ENCODE results near the gene SNX5. TPM values are rescaled to one million over a fixed set of nuclear protein-coding genes. Genes with fewer than 3 reads are reported as not detected.

The SNX5 gene
- total and polyA plus RNA-seq, 10 of the 15 experiments (the other 5 are each of a cell fraction or from before 2014, with no cell fraction given), result 92.9 to 316 (median 245) TPM

DNA sequence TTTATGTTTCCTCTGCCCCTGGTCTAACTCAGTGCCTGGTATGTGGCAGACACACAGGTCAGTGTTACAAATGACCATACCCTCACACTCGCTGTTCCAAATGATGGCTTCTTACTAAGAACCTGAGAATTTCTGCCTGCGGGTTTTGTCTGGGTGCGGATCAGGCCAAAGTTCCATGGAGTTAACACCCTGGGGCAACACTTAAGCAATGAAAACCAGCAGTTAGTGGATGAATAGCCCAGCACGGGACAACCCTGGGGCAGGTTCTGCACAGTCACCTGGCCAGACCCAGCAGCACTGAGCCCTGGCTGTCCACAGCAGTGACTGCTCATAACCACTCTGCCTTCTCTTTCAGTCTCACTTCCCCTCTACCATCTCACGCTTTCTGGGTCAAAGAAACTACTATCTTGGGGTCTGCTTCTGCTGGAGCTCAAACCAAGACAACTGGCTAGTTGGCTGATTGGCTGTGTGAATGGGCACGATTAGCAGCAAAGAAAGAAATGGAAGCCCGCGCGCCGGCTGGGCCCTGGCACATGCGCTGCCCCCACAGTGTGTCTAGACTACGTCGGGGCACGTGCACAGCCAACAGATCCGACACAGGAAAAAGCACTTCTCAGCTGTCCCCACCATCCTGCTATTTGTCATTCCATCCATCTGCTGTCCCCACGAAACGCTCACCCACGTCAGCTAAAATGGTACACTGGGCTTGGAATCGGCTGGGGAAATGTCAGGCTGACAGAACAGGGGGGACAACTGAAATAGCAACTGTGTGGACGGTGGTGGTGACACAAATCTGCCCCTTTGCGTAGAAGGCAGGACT, 36.8 kb upstream of the SNX5 start (continued):
- TF ChIP-seq, protein P1, sequence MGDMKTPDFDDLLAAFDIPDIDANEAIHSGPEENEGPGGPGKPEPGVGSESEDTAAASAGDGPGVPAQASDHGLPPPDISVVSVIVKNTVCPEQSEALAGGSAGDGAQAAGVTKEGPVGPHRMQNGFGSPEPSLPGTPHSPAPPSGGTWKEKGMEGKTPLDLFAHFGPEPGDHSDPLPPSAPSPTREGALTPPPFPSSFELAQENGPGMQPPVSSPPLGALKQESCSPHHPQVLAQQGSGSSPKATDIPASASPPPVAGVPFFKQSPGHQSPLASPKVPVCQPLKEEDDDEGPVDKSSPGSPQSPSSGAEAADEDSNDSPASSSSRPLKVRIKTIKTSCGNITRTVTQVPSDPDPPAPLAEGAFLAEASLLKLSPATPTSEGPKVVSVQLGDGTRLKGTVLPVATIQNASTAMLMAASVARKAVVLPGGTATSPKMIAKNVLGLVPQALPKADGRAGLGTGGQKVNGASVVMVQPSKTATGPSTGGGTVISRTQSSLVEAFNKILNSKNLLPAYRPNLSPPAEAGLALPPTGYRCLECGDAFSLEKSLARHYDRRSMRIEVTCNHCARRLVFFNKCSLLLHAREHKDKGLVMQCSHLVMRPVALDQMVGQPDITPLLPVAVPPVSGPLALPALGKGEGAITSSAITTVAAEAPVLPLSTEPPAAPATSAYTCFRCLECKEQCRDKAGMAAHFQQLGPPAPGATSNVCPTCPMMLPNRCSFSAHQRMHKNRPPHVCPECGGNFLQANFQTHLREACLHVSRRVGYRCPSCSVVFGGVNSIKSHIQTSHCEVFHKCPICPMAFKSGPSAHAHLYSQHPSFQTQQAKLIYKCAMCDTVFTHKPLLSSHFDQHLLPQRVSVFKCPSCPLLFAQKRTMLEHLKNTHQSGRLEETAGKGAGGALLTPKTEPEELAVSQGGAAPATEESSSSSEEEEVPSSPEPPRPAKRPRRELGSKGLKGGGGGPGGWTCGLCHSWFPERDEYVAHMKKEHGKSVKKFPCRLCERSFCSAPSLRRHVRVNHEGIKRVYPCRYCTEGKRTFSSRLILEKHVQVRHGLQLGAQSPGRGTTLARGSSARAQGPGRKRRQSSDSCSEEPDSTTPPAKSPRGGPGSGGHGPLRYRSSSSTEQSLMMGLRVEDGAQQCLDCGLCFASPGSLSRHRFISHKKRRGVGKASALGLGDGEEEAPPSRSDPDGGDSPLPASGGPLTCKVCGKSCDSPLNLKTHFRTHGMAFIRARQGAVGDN (IDR thresholded peaks at IDR 0.05), result peak; percentile 53; the same call in 1 of the 2 replicates
- TF ChIP-seq RB1 (IDR thresholded peaks at IDR 0.05; ENCODE audit: borderline replicate concordance), result no peak
- TF ChIP-seq, protein P2, sequence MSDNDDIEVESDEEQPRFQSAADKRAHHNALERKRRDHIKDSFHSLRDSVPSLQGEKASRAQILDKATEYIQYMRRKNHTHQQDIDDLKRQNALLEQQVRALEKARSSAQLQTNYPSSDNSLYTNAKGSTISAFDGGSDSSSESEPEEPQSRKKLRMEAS (IDR thresholded peaks at IDR 0.05; ENCODE audit: low read depth, low read length), result peak; percentile 36; the same call in 1 of the 2 replicates
- TF ChIP-seq POLR2A (IDR thresholded peaks at IDR 0.05; ENCODE audit: low read depth, low read length), result peak; percentile 60
- TF ChIP-seq, protein P3, sequence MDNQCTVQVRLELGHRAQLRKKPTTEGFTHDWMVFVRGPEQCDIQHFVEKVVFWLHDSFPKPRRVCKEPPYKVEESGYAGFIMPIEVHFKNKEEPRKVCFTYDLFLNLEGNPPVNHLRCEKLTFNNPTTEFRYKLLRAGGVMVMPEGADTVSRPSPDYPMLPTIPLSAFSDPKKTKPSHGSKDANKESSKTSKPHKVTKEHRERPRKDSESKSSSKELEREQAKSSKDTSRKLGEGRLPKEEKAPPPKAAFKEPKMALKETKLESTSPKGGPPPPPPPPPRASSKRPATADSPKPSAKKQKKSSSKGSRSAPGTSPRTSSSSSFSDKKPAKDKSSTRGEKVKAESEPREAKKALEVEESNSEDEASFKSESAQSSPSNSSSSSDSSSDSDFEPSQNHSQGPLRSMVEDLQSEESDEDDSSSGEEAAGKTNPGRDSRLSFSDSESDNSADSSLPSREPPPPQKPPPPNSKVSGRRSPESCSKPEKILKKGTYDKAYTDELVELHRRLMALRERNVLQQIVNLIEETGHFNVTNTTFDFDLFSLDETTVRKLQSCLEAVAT (IDR thresholded peaks at IDR 0.05), result 0 out of 2 replicates have a peak, but pooled peaks have one; percentile 44
- peak; percentile 78 to 88 for TF ChIP-seq EP300 (IDR thresholded peaks at IDR 0.05; ENCODE audit: borderline replicate concordance in 1 of 2, control insufficient read depth in 1 of 2, low read depth in 2 of 2, low read length in 2 of 2)
- TF ChIP-seq ZNF24 (IDR thresholded peaks at IDR 0.05), result no peak
- TF ChIP-seq IKZF1 (conservative IDR thresholded peaks at IDR 0.05), result peak; percentile 77
- peak; percentile 43; the same call in 1 of the 2 replicates for TF ChIP-seq FOXK2 (IDR thresholded peaks at IDR 0.05)
- TF ChIP-seq MEF2A (IDR thresholded peaks at IDR 0.05; ENCODE audit: insufficient read depth, low read depth, low read length), result 0 out of 2 replicates have a peak, but pooled peaks have one; percentile 50
- peak; percentile 49; the same call in 1 of the 2 replicates for TF ChIP-seq RAD51 (IDR thresholded peaks at IDR 0.05)
- TF ChIP-seq IRF4 (IDR thresholded peaks at IDR 0.05; ENCODE audit: low read depth, low read length), result peak; percentile 93
- peak; percentile 70 for TF ChIP-seq MTA2 (IDR thresholded peaks at IDR 0.05; ENCODE audit: low read depth)
- TF ChIP-seq TCF3 (IDR thresholded peaks at IDR 0.05; ENCODE audit: borderline replicate concordance, insufficient read depth, low read depth, low read length), result peak; percentile 88
- no peak for TF ChIP-seq SIX5 (IDR thresholded peaks at IDR 0.05; ENCODE audit: low read depth, low read length, severe bottlenecking)
- TF ChIP-seq, protein P4, sequence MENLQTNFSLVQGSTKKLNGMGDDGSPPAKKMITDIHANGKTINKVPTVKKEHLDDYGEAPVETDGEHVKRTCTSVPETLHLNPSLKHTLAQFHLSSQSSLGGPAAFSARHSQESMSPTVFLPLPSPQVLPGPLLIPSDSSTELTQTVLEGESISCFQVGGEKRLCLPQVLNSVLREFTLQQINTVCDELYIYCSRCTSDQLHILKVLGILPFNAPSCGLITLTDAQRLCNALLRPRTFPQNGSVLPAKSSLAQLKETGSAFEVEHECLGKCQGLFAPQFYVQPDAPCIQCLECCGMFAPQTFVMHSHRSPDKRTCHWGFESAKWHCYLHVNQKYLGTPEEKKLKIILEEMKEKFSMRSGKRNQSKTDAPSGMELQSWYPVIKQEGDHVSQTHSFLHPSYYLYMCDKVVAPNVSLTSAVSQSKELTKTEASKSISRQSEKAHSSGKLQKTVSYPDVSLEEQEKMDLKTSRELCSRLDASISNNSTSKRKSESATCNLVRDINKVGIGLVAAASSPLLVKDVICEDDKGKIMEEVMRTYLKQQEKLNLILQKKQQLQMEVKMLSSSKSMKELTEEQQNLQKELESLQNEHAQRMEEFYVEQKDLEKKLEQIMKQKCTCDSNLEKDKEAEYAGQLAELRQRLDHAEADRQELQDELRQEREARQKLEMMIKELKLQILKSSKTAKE (IDR thresholded peaks at IDR 0.05; ENCODE audit: low read depth, poor library complexity, severe bottlenecking), result peak; percentile 56
- TF ChIP-seq IKZF2 (IDR thresholded peaks at IDR 0.05), result peak; percentile 61 to 77
- TF ChIP-seq TCF12 (IDR thresholded peaks at IDR 0.05; ENCODE audit: low read depth, low read length), result peak; percentile 91
- TF ChIP-seq, protein P5, sequence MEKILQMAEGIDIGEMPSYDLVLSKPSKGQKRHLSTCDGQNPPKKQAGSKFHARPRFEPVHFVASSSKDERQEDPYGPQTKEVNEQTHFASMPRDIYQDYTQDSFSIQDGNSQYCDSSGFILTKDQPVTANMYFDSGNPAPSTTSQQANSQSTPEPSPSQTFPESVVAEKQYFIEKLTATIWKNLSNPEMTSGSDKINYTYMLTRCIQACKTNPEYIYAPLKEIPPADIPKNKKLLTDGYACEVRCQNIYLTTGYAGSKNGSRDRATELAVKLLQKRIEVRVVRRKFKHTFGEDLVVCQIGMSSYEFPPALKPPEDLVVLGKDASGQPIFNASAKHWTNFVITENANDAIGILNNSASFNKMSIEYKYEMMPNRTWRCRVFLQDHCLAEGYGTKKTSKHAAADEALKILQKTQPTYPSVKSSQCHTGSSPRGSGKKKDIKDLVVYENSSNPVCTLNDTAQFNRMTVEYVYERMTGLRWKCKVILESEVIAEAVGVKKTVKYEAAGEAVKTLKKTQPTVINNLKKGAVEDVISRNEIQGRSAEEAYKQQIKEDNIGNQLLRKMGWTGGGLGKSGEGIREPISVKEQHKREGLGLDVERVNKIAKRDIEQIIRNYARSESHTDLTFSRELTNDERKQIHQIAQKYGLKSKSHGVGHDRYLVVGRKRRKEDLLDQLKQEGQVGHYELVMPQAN (conservative IDR thresholded peaks at IDR 0.05), result 0 out of 2 replicates have a peak, but pooled peaks have one; percentile 25
